ENCODE results near the gene VRK2. TPM values are rescaled to one million over a fixed set of nuclear protein-coding genes. Genes with fewer than 3 reads are reported as not detected.
"Not testable (repeated sequence)": the region's sequence is repeated elsewhere in the genome, so short reads cannot be mapped to it uniquely, and the experiment has no call there.

Gene VRK2
- total and polyA plus RNA-seq, 5 donors from 2014 or later: 20.5 to 28.6 (median 24.0) TPM

- H3K27ac Mint-ChIP-seq: peak overlapping the region in 1 of 3 donors; percentile 33
Observed at GRCh38 chr2:58155160-58155778, 108.7 kb downstream of the VRK2 start.

GRCh38 chr2:58156780-58157179 is 110.2 kb downstream of the VRK2 start:
- no peak for DNase-seq
- Mint-ChIP-seq H3K36me3 (peaks cover 68% of the 10 kb centered on the region), H3K4me1 (peaks cover 0 to 23% (median 9%) of the 10 kb centered on the region in 4 donors), H3K9me3 (peaks cover 0 to 8% (median 2%) of the 10 kb centered on the region in 7 donors), H3K27ac (no peak overlapping the region), H3K27me3 (no peaks in the 10 kb centered on the region), H3K4me3 (no peak overlapping the region)
- H3K9me3 ChIP-seq (ENCODE audit: control insufficient read depth in 2 of 2, low read length in 2 of 2): no peaks in the 10 kb centered on the region
- H3K36me3 ChIP-seq (ENCODE audit: control insufficient read depth, insufficient read depth, low read length): peaks cover 34% of the 10 kb centered on the region
- ATAC-seq (ENCODE audit: low read depth in 2 of 2): no peak
- H3K27me3 ChIP-seq (ENCODE audit: control insufficient read depth, insufficient read depth, low read length): no peaks in the 10 kb centered on the region
- H3K27ac ChIP-seq (ENCODE audit: insufficient read depth, low read length, poor library complexity, severe bottlenecking): no peak overlapping the region
- no peak overlapping the region for H3K4me3 ChIP-seq (ENCODE audit: low read depth, low read length)
- H3K4me1 ChIP-seq (ENCODE audit: control insufficient read depth, insufficient read depth, low read length, poor library complexity, severe bottlenecking): no peaks in the 10 kb centered on the region

More at GRCh38 chr2:58155160-58155778, 108.7 kb downstream of the VRK2 start:
- Mint-ChIP-seq H3K36me3 (peaks cover 60% of the 10 kb centered on the region), H3K27me3 (no peaks in the 10 kb centered on the region), H3K4me3 (no peak overlapping the region), H3K9me3 (peaks cover 0 to 8% (median 2%) of the 10 kb centered on the region in 7 donors), H3K4me1 (peaks cover 2 to 28% (median 11%) of the 10 kb centered on the region in 4 donors)
- no peak for ATAC-seq (ENCODE audit: low read depth in 2 of 2)
- no peaks in the 10 kb centered on the region for H3K9me3 ChIP-seq (ENCODE audit: control insufficient read depth in 2 of 2, low read length in 2 of 2)
- H3K4me1 ChIP-seq (ENCODE audit: control insufficient read depth, insufficient read depth, low read length, poor library complexity, severe bottlenecking): no peaks in the 10 kb centered on the region
- H3K27ac ChIP-seq (ENCODE audit: insufficient read depth, low read length, poor library complexity, severe bottlenecking): no peak overlapping the region
- DNase-seq: no peak
- no peak overlapping the region for H3K4me3 ChIP-seq (ENCODE audit: low read depth, low read length)
- peaks cover 29% of the 10 kb centered on the region for H3K36me3 ChIP-seq (ENCODE audit: control insufficient read depth, insufficient read depth, low read length)
- H3K27me3 ChIP-seq (ENCODE audit: control insufficient read depth, insufficient read depth, low read length): no peaks in the 10 kb centered on the region

- no peak overlapping the region for H3K4me3 Mint-ChIP-seq
- Histone ChIP-seq H3K36me3 (ENCODE audit: control insufficient read depth, insufficient read depth, low read length) (peaks cover 34% of the 10 kb centered on the region), H3K9me3 (ENCODE audit: control insufficient read depth in 2 of 2, low read length in 2 of 2) (no peaks in the 10 kb centered on the region), H3K4me3 (ENCODE audit: low read depth, low read length) (no peak overlapping the region), H3K27me3 (ENCODE audit: control insufficient read depth, insufficient read depth, low read length) (no peaks in the 10 kb centered on the region), H3K27ac (ENCODE audit: insufficient read depth, low read length, poor library complexity, severe bottlenecking) (no peak overlapping the region), H3K4me1 (ENCODE audit: control insufficient read depth, insufficient read depth, low read length, poor library complexity, severe bottlenecking) (no peaks in the 10 kb centered on the region)
- H3K27me3 Mint-ChIP-seq: no peaks in the 10 kb centered on the region
- no peak for ATAC-seq (ENCODE audit: low read depth in 2 of 2)
- H3K36me3 Mint-ChIP-seq: peaks cover 75% of the 10 kb centered on the region
- no peak for DNase-seq
- peaks cover 0 to 8% (median 2%) of the 10 kb centered on the region in 7 donors for H3K9me3 Mint-ChIP-seq
- H3K27ac Mint-ChIP-seq: no peak overlapping the region
- H3K4me1 Mint-ChIP-seq: peaks cover 0 to 20% (median 8%) of the 10 kb centered on the region in 4 donors
Observed at GRCh38 chr2:58157754-58158153, 111.1 kb downstream of the VRK2 start.

GRCh38 chr2:58158481-58158880 is 111.9 kb downstream of the VRK2 start:
- H3K27ac ChIP-seq (ENCODE audit: insufficient read depth, low read length, poor library complexity, severe bottlenecking): no peak overlapping the region
- H3K36me3 ChIP-seq (ENCODE audit: control insufficient read depth, insufficient read depth, low read length): peaks cover 34% of the 10 kb centered on the region
- no peaks in the 10 kb centered on the region for H3K4me1 ChIP-seq (ENCODE audit: control insufficient read depth, insufficient read depth, low read length, poor library complexity, severe bottlenecking)
- no peak for DNase-seq
- H3K9me3 ChIP-seq (ENCODE audit: control insufficient read depth in 2 of 2, low read length in 2 of 2): no peaks in the 10 kb centered on the region
- Mint-ChIP-seq H3K9me3 (peaks cover 0 to 8% (median 0%) of the 10 kb centered on the region in 7 donors), H3K4me3 (no peak overlapping the region), H3K27ac (no peak overlapping the region), H3K4me1 (peaks cover 0 to 16% (median 6%) of the 10 kb centered on the region in 4 donors), H3K36me3 (peaks cover 69% of the 10 kb centered on the region), H3K27me3 (no peaks in the 10 kb centered on the region)
- ATAC-seq (ENCODE audit: low read depth in 2 of 2): no peak
- no peaks in the 10 kb centered on the region for H3K27me3 ChIP-seq (ENCODE audit: control insufficient read depth, insufficient read depth, low read length)
- no peak overlapping the region for H3K4me3 ChIP-seq (ENCODE audit: low read depth, low read length)

- H3K27ac ChIP-seq (ENCODE audit: insufficient read depth, low read length, poor library complexity, severe bottlenecking): no peak overlapping the region
- Mint-ChIP-seq H3K36me3 (peaks cover 30% of the 10 kb centered on the region), H3K27ac (no peak overlapping the region), H3K9me3 (no peaks in the 10 kb centered on the region), H3K4me1 (peaks cover 0 to 8% (median 1%) of the 10 kb centered on the region in 4 donors), H3K4me3 (no peak overlapping the region), H3K27me3 (no peaks in the 10 kb centered on the region)
- DNase-seq: no peak
- no peak overlapping the region for H3K4me3 ChIP-seq (ENCODE audit: low read depth, low read length)
- no peaks in the 10 kb centered on the region for H3K27me3 ChIP-seq (ENCODE audit: control insufficient read depth, insufficient read depth, low read length)
- ATAC-seq (ENCODE audit: low read depth in 2 of 2): no peak
- no peaks in the 10 kb centered on the region for H3K4me1 ChIP-seq (ENCODE audit: control insufficient read depth, insufficient read depth, low read length, poor library complexity, severe bottlenecking)
- peaks cover 17% of the 10 kb centered on the region for H3K36me3 ChIP-seq (ENCODE audit: control insufficient read depth, insufficient read depth, low read length)
- no peaks in the 10 kb centered on the region for H3K9me3 ChIP-seq (ENCODE audit: control insufficient read depth in 2 of 2, low read length in 2 of 2)
Observed at GRCh38 chr2:58163913-58164312, 117.3 kb downstream of the VRK2 start.

- not testable (repeated sequence) for H3K4me1 ChIP-seq (ENCODE audit: control insufficient read depth, insufficient read depth, low read length, poor library complexity, severe bottlenecking); H3K9me3 ChIP-seq (ENCODE audit: control insufficient read depth in 2 of 2, low read length in 2 of 2); H3K27ac ChIP-seq (ENCODE audit: insufficient read depth, low read length, poor library complexity, severe bottlenecking); H3K36me3 ChIP-seq (ENCODE audit: control insufficient read depth, insufficient read depth, low read length); H3K27ac Mint-ChIP-seq; DNase-seq; H3K27me3 Mint-ChIP-seq; H3K4me3 Mint-ChIP-seq; ATAC-seq (ENCODE audit: low read depth in 2 of 2); H3K4me3 ChIP-seq (ENCODE audit: low read depth, low read length); H3K4me1 Mint-ChIP-seq; H3K27me3 ChIP-seq (ENCODE audit: control insufficient read depth, insufficient read depth, low read length)
- Mint-ChIP-seq H3K9me3 (peaks cover 0 to 15% (median 8%) of the 10 kb centered on the region in 7 donors), H3K36me3 (peaks cover 30% of the 10 kb centered on the region)
Observed at GRCh38 chr2:58168130-58168529, 121.5 kb downstream of the VRK2 start.

- not testable (repeated sequence) for H3K27ac Mint-ChIP-seq; H3K4me1 ChIP-seq (ENCODE audit: control insufficient read depth, insufficient read depth, low read length, poor library complexity, severe bottlenecking); H3K27ac ChIP-seq (ENCODE audit: insufficient read depth, low read length, poor library complexity, severe bottlenecking); H3K27me3 Mint-ChIP-seq; ATAC-seq (ENCODE audit: low read depth in 2 of 2); H3K27me3 ChIP-seq (ENCODE audit: control insufficient read depth, insufficient read depth, low read length); DNase-seq; H3K4me3 ChIP-seq (ENCODE audit: low read depth, low read length); H3K4me3 Mint-ChIP-seq; H3K9me3 ChIP-seq (ENCODE audit: control insufficient read depth in 2 of 2, low read length in 2 of 2); H3K4me1 Mint-ChIP-seq; H3K36me3 ChIP-seq (ENCODE audit: control insufficient read depth, insufficient read depth, low read length)
- peaks cover 0 to 21% (median 14%) of the 10 kb centered on the region in 7 donors for H3K9me3 Mint-ChIP-seq
- peaks cover 42% of the 10 kb centered on the region for H3K36me3 Mint-ChIP-seq
Observed at GRCh38 chr2:58169845-58170244, 123.2 kb downstream of the VRK2 start.

- not testable (repeated sequence) for DNase-seq; H3K9me3 ChIP-seq (ENCODE audit: control insufficient read depth in 2 of 2, low read length in 2 of 2); ATAC-seq (ENCODE audit: low read depth in 2 of 2); H3K4me3 ChIP-seq (ENCODE audit: low read depth, low read length); H3K27ac Mint-ChIP-seq; H3K4me3 Mint-ChIP-seq; H3K36me3 ChIP-seq (ENCODE audit: control insufficient read depth, insufficient read depth, low read length); H3K27me3 Mint-ChIP-seq; H3K27ac ChIP-seq (ENCODE audit: insufficient read depth, low read length, poor library complexity, severe bottlenecking); H3K4me1 ChIP-seq (ENCODE audit: control insufficient read depth, insufficient read depth, low read length, poor library complexity, severe bottlenecking); H3K4me1 Mint-ChIP-seq; H3K27me3 ChIP-seq (ENCODE audit: control insufficient read depth, insufficient read depth, low read length)
- peaks cover 43% of the 10 kb centered on the region for H3K36me3 Mint-ChIP-seq
- H3K9me3 Mint-ChIP-seq: peaks cover 0 to 21% (median 14%) of the 10 kb centered on the region in 7 donors
Observed at GRCh38 chr2:58170334-58170933, 123.8 kb downstream of the VRK2 start.

Measured in CD4-positive, CD25-positive, alpha-beta regulatory T cell (primary cell).